Astrocyte of the spinal cord (primary cell): ENCODE data around the gene AFP.

Experiments used
- DNase-seq: peaks from one replicate; pipeline ENCODE4 v3.0.0; 2011; ENCODE audit warnings: low read depth, low spot score
- H3K4me3 ChIP-seq: 2 replicates; pipeline ENCODE4 v1.5.1; 2011; ENCODE audit warnings: low read depth, mild to moderate bottlenecking, low read length, moderate library complexity
- in situ Hi-C: cut with HindIII; loops from 2 replicates; pipeline ENCODE4 v1.10.0; 2017; ENCODE audit warnings: low sequenced_read_pairs
- TF ChIP-seq, protein P1 (sequence below): IDR thresholded peaks from 2 replicates; pipeline ENCODE4 v1.5.1; 2012; ENCODE audit warnings: low read depth, mild to moderate bottlenecking, low read length, inconsistent platforms

AFP gene

DNA sequence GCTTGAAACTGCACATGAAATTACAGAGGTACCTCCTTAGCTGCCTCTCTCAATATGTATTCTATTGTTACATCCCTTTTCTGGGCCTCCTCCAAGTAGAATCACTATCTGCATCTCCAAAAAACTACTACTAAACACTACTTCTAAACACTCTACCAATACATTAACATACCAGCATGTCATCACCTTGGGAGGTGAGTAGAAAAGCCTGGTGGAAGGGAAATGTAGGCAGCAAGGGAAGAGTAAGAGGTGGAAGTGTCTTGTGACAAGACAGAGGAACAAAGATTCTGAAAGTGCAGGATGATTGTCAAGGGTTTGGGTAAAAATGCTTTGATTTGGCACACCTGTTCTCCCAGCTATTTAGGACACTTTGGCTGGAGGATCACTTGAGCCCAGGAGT, 49.1 kb downstream of the AFP start:
- no peak for DNase-seq
- H3K4me3 ChIP-seq: no peak overlapping the region
- TF ChIP-seq, protein P1, sequence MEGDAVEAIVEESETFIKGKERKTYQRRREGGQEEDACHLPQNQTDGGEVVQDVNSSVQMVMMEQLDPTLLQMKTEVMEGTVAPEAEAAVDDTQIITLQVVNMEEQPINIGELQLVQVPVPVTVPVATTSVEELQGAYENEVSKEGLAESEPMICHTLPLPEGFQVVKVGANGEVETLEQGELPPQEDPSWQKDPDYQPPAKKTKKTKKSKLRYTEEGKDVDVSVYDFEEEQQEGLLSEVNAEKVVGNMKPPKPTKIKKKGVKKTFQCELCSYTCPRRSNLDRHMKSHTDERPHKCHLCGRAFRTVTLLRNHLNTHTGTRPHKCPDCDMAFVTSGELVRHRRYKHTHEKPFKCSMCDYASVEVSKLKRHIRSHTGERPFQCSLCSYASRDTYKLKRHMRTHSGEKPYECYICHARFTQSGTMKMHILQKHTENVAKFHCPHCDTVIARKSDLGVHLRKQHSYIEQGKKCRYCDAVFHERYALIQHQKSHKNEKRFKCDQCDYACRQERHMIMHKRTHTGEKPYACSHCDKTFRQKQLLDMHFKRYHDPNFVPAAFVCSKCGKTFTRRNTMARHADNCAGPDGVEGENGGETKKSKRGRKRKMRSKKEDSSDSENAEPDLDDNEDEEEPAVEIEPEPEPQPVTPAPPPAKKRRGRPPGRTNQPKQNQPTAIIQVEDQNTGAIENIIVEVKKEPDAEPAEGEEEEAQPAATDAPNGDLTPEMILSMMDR: no peak
- in situ Hi-C loops: no loop called here

DNA sequence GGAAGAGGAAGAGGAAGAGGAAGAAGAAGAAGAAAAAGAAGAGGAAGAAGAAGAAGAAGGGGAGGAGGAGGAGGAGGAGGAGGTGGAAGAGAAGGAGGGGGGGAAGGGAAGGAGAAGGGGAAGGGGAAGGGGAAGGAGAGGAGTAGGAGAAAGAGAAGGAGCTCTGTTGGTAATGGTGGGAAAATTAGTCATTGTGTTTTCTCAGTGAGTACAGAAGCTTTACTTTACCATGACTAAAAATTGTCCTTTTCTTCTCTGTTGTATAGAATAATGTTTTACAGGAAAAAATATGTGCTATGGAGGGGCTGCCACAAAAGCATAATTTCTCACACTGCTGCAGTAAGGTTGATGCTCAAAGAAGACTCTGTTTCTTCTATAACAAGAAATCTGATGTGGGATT, 49.6 kb downstream of the AFP start:
- DNase-seq: no peak
- in situ Hi-C loops: no loop called here
- H3K4me3 ChIP-seq: no peak overlapping the region
- TF ChIP-seq, protein P1: no peak

DNA sequence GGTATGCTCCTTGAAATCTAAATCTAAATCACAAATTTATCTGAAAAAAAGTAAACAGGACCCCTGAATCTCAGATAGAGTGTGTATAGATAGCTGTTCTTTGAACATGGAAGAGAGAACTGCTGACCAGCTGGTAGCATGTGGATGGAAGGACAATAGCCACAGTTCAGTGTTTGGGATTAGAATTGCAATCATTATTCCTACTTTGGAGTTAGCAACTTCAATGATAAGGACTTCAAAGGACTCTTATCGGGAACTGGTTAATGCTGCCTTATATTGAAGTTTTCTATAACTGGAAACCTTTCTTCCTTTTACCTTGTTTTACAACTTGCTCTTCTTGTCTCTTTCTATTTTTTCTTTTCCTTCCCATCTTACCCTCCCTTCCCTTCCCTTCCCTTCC, 50.5 kb downstream of the AFP start:
- in situ Hi-C loops: no loop called here
- H3K4me3 ChIP-seq: no peak overlapping the region
- no peak for DNase-seq
- TF ChIP-seq, protein P1: no peak

DNA sequence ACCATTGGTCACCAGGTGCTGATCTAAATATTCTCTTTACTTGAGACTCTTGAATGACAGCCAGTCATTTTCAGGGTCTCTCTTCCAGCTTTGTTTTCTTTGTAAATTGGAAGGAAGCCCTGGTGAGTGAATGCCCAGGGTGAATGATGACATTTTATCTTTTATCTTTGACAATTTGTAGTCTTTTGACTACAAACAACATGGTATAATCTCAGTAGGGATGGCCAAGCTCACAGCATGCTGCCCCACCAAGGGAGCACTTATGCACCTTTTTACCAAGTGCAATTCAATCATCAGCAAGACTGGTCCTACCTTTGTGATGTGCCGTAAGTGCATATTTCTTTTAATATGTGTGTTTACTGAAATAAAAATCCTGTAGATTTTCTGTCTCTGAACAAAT, 51.2 kb downstream of the AFP start:
- TF ChIP-seq, protein P1: no peak
- no peak overlapping the region for H3K4me3 ChIP-seq
- DNase-seq: no peak
- in situ Hi-C loops: no loop called here

DNA sequence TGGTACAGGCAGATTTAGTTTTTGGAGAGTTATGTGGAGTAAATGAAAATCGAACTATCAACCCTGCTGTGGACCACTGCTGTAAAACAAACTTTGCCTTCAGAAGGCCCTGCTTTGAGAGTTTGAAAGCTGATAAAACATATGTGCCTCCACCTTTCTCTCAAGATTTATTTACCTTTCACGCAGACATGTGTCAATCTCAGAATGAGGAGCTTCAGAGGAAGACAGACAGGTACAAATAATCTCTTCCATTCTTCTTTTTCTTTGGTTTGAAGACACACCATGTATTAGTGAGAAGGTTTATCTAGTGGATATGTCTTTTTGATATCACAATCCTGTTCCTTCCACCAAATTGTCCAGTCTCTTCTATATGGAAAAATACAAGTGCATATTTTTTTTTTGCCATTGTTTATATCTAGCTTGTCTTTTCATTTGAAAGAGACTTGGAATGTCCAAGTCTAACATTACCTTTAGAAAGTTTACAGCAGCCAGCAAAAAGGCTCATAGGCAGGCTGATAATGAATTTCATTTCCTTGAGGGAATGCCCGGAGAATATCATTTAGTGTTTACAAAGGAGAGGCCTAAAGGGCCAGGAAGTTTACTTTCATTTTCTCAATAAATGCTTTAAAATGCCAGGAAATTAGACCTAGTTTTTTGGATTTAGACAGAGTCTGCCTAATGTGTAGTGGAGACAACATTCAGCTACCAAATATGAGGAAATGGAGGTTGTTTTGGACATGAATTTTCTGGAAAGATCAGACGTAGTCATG, 64.2 kb downstream of the AFP start:
- DNase-seq: peak; percentile 27
- in situ Hi-C loops: no loop called here
- no peak overlapping the region for H3K4me3 ChIP-seq
- TF ChIP-seq, protein P1: no peak

DNA sequence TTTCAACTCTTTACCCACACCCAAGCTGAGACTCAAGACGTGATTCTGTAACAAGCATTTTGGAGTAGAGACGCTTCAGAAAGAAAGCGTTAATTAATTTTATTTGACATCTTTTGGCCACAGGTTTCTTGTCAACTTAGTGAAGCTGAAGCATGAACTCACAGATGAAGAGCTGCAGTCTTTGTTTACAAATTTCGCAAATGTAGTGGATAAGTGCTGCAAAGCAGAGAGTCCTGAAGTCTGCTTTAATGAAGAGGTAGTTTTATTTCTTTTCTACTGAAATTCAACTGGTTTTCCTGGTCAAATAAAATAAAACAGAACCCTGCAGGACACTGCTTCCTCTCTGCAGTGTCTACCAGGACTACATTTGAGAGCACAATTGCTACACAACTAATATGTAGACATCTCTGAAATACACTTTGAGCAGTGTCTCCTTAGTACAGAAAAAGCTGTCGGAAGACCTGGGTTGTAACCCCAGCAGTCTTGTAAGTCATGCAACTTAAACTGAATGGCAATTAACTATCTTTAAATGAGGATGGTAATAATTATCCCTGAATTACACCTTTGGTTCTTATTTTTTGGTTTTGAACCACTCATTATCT, 65.7 kb downstream of the AFP start:
- in situ Hi-C loops: no loop called here
- TF ChIP-seq, protein P1: no peak
- DNase-seq: no peak
- H3K4me3 ChIP-seq: no peak overlapping the region
